Measurements from ENCODE around the gene PIRT.

Gene PIRT

DNA sequence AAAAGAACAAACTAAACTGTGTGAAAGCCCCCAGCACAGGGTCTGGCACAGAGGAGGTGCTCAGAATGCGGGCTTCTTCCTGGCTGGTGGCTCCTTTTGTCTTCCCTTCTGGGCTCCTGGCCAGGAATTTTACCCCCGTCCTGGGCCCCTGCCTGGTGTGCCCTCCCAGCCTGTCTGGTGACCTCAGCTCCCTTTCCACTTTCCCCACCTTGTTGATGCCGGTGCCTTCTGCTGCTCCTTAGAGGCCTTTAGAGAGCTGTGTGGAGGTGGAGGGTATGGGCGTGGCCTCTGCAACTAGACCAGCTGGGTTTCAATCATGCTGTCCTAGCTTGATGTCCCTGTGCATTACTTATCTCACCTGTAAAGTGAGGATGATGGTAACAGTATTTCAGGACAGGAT lies 16.8 kb downstream of the PIRT start:
- DNase-seq (ENCODE audit: low spot score) = no peak

DNA sequence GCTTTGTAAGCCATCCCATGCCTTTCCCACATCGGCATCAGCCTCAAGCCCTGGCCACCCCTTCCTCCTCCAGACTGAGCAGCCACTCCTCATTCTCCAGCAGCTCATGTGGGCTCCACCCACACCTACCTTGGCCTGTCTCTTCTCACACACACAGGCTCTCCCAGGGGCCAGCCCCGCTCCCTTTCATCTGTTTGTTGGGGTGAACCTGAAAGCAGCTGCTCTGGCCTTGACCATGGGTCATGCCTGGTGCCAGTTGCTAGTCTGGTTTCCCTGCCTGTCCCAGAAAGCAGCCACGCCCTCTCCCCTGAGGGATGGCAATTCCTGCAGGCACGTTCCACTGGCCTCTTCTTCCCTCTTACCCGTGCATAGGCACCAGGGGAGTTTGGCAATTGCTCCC lies 22.6 kb downstream of the PIRT start:
- no peak for DNase-seq (ENCODE audit: low spot score)

- no peak for DNase-seq (ENCODE audit: low spot score)
Measured at GRCh38 chr17:10814075-10814474, 23.8 kb downstream of the PIRT start.

DNA sequence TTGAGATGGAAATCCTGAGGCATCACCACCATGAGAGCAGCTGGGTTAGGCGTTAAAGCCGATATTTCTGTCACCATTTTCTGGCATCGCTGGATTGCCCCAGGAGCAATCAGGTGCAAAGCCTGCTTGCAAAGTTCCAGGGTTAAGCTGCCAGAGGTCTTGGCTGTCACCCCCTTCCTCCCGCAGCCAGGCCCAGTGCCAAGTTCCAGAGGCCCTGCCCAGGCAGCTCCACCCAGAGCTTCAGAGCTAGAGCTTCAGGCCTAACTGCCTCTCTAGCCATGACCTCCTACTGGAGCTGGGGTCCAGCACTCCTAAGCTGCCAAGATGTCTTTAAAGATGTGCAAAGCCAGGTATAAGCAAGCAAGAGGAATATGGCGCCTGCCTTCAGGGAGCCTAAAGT lies 25.2 kb downstream of the PIRT start:
- no peak for DNase-seq (ENCODE audit: low spot score)

GRCh38 chr17:10809605-10810004 lies 28.3 kb downstream of the PIRT start:
- DNase-seq (ENCODE audit: low spot score) = no peak

DNA sequence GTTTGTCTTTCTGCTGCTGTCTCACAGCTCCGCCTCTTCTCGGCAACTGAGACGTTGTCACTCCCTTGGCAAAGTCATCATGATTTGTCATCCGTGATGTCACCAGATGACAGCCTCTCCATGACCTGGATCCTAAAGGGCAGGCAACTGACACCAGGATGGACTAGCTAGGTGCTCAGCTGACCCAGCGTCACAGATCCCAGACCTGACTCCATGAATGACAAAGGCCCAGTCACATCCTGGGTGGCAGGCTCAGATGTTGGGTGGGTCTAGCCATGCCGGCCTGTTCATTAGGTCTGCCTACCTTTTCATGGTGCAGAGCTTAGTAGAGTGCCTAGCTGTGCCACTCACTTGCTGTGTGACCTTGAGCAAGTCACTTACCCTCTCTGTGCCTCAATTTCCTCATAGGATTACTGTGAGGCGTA lies 30.2 kb downstream of the PIRT start:
- no peak for DNase-seq (ENCODE audit: low spot score)

- no peak for DNase-seq (ENCODE audit: low spot score)
Measured at GRCh38 chr17:10806545-10807262, 31.2 kb downstream of the PIRT start.

- no peak for DNase-seq (ENCODE audit: low spot score)
Measured at GRCh38 chr17:10805911-10806310, 32.0 kb downstream of the PIRT start.

- no peak for DNase-seq (ENCODE audit: low spot score)
Measured at GRCh38 chr17:10804546-10804945, 33.3 kb downstream of the PIRT start.

DNA sequence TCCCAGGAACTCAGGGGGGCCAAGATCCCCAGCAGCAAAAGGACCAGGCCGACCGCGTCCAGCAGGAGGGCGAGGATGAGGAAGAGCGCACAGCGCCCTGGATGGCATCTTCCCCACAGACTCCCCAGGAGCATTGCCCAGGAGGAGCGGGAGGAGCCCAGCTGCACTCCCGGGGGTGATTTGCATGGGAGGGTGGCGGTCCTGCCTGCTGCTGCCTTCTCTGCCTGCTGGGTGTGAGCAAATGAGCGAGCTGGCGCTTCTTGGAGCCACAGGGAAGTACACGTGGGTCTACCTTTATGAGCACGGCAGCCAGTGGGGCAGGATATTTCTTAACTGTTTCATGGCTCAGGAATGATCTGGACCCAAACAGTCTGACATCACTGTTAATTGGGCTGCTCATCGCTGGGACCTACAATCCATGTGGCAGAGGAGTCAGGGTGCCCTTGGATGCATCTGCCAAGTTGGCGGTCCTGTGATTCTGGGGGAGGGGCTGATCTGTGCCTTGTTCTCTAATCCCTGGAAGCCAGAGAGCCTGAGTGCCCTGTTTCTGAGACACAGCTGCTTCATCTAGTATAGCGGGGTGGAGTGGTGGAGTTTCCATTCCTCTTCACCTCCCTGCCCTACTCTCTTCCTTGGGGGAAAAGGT lies 33.9 kb downstream of the PIRT start, which contains the start of gene TMEM238L:
TSS of gene TMEM238L (minus strand) at position 270 of the 646 bp plus-strand sequence. CDS start at position 134, 136 bp downstream.
- DNase-seq (ENCODE audit: low spot score) = no peak

- DNase-seq (ENCODE audit: low spot score) = no peak
Measured at GRCh38 chr17:10803350-10803749, 34.5 kb downstream of the PIRT start.

DNA sequence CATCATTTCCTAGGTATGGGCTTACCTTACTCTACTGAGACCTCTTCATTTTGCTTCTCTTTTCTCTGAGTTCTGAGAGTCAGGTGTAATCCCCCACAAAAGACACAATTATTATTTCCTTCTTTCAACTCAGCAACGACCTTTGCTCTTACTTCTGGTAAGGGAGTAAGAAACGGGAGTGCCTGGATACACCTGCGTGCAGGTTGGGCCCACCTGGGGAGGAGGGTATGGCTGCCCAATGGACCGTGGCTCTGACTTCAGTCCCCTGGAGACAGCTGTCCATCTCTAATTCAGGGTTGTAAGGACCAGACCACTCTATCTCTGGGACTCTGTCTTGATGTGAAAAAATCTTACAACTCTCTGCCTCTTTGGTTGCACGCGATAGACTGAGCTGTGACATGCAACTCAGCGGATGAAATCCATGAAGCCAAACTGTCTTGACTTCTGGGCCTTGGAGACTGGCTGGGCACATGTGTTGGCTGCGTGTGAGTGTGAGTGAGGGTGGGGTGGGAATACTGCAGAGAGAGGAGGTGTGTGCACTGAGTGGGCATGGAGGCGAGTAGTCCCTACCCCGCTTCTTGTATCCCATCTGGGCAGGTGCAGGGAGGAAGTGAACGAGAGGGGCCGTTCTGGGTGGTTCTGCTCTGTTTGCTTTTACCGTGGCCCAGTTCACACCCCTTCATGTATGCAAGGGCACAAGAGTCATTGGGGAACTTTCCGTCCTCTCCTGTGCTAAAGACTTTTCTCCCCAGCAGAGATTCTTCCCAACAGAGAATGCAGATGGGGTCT lies 35.2 kb downstream of the PIRT start:
- DNase-seq (ENCODE audit: low spot score) = no peak

GRCh38 chr17:10799407-10799806 lies 38.5 kb downstream of the PIRT start:
- no peak for DNase-seq (ENCODE audit: low spot score)

- no peak for DNase-seq (ENCODE audit: low spot score)
Measured at GRCh38 chr17:10798910-10799309, 39.0 kb downstream of the PIRT start.

- DNase-seq (ENCODE audit: low spot score) = no peak
Measured at GRCh38 chr17:10798332-10798749, 39.5 kb downstream of the PIRT start.

DNA sequence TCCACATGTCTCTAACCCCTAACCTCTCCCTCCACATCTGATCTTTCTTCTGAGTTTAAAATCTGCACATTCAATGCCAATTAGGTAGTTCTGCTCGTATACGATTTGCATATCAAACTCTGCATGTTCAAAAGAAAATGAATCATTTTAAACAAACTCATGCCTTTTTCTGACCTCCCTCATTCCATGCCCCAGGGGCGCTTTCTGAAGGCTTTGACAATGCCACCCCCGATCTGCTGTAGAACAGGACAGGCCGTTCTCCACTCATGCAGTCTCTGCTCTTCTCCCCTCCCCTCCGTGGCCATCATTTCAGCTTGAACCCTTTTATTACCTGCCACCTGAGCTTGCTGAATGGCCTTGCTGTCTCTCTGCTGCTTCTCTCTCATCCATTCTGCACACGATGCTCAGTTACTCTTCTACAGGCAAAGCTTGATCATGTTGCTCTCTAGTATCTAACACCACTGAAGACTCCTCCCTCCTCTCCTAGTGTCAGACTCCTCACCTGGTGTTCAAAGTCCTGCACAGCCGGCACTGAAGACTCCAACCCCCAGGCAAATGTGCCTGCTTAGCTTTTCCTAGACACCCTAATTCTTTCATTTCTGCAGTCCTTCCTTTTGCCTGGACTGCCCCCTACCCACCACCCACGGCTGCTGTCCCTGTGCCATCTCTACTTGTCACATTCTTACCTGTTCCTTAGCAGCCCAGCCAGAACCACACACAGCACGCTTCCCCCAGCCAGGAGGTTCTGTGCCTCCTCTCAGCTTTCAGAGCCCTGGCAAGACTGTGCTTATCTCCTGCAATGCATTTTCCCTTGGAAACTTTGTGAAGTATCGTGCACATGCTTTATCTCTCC lies 40.2 kb downstream of the PIRT start:
- DNase-seq (ENCODE audit: low spot score) = no peak

DNA sequence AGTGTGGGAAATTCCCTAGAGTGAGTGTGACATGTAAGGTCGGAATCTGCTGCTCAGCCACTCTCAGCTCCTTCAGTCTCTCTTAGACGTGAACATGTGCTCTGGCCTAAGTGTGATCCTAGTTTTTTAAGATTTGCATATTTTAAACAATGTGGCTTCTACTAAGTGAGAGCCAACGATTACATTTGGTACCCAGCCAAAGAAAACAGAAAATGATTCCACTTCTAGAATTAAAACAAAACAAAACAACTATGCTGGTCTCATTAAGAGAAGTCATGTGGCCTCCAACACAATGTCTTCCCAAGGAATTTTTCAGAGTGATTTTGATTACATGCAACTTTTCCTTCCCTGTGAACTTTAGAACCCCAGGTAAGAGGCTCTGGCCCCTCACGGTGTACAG lies 44.1 kb downstream of the PIRT start:
- no peak for DNase-seq (ENCODE audit: low spot score)

GRCh38 chr17:10793256-10793655 lies 44.6 kb downstream of the PIRT start:
- no peak for DNase-seq (ENCODE audit: low spot score)

- no peak for DNase-seq (ENCODE audit: low spot score)
Measured at GRCh38 chr17:10792151-10792550, 45.7 kb downstream of the PIRT start.

DNA sequence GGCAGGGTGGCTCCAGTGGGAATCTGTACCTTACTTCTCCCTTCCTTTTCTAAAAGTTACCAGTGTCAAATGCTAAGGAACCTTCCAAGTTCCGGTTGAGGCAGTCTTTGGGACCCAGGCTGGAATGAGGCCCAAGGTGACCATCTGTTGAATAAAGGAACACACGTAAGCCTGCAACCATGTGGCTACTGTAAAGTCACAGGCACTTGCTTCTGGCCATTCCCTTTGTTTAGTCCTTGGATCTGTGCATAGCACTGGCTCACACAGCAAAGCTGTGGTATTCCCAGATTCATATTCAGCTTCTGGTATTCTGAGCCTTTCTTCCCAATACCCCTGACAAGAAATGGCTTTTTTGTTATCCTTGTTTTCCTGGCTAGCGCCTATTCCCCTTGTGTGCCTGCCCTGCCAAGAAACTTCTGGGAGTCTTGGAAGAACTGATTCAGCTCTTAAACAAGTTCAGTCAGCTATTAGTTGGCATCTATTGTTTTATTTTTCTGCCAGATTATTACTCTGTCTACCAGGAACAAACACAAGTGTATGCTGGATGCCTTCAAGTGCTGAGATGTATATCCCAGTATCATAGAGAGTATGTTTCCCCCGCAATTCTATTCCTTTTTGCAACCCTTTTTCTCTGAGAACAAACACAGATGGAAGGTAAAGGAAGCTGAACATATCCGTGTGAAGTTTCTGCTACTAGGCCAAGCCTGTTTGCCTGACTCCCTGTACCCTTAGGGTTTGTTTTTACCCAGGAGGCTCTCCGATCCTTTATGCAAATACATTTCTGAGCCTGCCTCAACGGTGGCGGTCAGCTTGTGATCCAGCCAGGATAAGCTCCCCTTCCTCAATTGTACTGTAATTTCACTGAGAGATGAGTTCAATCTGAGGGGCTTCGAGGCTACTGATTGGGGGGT lies 47.1 kb downstream of the PIRT start:
- no peak for DNase-seq (ENCODE audit: low spot score)

All from germinal center (tissue), 1 donor.